GM18508 (cell line): ENCODE measurements around the gene ITPR1.

Experiments
- ATAC-seq: cut with Tn5 transposase; IDR thresholded peaks from one replicate; pipeline ENCODE4 v1.9.1; 2021; ENCODE audit warnings: moderate number of reproducible peaks; ENCODE audit not compliant: insufficient read depth, unreplicated experiment

The ITPR1 gene

DNA sequence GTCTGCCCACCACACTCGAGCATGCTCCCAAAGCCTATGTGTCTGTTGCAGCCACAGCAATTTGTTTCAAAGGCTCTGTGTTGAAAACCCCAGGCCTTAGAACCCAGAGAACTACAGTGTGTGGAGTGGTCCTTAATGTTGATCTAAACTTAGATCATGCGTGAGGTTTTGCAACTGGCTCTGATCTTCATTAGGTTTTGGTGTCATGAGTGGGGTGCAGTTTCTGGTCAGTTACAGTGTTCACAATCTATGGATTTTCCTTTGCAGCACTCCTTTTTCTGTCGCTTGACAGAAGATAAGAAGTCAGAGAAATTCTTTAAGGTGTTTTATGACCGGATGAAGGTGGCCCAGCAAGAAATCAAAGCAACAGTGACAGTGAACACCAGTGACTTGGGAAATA, 273.1 kb downstream of the ITPR1 start:
- no peak for ATAC-seq

DNA sequence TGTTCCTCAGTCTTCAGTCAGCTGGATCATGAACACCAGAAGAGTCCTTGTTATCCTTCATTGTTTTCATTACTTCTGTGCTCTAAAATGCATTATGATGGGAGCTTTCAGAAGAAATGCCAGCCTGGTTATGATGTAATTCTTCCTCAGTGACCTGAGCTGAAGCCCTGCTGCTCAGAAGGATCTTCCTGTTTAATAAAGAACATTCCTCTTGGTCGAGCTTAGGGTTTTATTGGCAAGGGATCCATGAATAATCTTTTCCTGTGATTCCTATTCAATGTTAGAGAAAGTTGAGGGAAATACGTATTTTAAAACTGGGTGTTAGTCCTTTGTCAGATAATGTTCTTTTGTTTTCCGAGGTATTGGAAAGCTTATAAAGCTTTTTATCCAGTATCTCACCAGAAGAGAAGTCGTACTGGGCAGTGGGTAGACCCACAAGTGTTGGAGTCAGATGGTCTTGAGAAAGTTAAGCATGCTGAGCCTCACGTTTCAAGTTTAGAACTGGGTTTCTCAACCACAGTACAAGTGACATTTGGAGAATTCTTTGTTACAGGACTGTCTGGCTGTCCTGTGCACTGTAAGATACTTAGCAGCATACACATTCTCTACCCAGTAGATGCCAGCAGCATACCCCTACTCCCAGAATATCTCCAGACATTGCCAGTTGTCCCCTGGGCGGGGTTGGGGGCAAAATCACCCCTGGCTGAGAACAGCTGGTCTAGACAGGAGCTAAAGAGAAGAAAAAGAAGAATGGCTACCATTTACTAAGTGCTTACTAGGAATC, 273.8 kb downstream of the ITPR1 start:
- ATAC-seq: no peak

DNA sequence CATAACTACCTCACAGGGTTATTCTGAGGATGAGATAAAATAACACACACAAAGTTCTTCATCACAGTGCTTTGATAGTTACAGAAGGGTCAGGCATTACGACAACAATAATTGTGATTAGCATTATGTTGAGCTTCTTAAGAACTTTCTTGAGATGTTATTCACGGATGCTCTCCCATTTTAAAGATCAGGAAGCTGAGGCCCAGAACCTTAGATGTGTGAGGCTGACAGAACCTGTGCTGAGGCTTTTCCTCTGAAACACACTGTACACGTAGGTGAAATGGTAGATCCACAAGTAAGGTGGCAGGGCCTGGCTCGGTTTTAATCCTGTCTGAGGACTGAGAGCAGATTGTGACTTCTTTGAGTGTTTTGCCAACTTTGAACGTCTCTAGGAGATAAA, 274.9 kb downstream of the ITPR1 start:
- no peak for ATAC-seq

DNA sequence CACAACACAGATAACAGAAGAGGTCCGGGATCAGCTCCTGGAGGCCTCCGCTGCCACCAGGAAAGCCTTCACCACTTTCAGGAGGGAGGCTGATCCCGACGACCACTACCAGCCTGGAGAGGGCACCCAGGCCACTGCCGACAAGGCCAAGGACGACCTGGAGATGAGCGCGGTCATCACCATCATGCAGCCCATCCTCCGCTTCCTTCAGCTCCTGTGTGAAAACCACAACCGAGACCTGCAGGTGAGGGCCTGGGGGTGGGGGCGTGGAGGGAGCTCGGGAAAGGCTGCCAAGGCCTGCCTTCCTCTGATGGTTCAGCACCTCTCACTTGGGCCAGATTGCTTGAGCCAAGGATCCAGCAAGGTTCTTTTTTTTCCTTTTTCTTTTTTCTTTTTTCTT, 275.4 kb downstream of the ITPR1 start:
- no peak for ATAC-seq

DNA sequence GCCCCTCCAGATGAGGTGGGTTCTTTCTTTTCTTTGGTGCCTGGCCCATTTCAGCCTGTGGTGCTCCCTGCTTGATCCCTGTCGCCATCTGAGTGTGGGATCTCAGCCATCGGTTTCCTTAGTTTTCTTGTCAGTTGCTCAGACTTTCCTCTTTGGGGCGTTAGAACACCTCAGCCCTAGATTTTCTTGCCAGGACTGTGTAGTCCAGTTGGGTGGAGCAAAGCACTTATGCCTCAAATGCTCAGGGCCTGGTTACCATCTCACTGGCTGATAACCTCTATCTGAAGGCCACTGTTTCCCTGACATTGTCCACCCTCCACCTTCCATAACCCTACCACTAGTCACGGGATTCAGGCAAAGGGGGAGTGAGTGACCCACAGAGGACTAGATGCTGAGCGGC, 277.4 kb downstream of the ITPR1 start:
- no peak for ATAC-seq

DNA sequence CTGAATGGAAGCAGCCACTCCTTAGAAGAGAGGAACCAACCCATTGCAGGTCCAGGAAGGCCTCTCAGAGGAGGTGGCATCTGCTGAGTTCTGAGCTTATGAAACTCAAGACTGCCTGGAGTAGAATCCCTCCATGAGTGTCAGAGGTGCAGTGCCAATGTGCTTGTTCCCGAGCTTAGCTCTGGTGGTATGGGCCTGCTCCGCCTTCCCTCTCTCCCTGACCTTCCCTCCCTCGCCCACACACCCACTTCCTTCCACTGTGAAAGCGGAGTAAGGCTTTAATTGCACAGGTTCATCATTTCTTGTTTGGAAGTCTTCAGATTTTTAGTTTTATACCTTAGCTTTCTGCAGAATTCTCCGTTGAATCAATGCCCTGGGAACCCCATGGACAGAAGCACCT, 278.1 kb downstream of the ITPR1 start:
- no peak for ATAC-seq

DNA sequence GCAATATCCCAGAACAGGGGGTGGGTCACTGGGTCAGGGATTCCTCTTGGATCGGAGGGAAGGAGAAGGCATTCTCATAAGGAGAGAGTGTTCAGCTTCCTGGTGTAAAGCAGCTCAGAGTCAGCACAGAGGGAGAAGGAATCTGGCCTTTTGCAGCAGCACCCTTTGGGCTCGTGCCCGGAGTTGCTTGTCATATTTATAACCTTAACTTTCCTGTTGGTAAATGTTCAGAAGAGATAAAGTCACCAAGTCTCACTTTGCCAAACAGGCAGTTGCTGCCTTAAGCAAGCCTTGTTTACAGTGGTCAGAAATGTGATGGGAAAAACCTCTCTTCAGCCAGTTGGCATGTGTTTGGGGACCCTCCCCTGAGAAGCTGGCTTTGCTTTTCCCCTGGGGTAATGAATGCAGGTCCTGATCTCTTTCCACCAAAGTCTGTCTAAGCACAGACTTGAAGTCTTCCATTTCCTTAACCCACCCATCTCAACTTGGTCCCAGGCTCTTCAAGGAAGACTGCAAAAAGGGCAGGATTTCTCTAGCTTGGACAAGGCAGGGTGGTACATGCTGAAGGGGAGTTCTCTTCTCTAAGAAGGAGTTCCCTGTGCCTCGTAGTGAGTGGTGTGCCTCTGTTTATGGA, 279.1 kb downstream of the ITPR1 start:
- no peak for ATAC-seq

DNA sequence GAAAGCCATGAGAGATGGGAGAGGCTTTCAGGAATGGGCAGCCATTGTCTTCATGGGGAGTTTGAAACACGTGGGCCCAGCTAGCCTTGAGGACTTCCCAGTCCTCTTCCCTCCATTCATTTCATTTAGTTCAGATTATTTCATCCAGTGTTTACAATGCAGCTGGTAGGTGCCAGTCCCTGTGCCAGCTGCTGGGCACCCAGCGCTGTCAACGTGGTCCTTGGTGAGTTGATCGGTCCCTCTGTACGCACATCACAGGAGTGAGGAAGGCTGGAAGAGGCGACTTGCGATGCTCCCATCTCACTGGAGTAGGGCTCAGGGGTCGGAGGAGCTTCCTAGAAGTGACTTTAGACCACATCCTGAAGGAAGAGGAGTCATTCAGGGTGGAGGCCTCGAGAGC, 279.7 kb downstream of the ITPR1 start:
- no peak for ATAC-seq

DNA sequence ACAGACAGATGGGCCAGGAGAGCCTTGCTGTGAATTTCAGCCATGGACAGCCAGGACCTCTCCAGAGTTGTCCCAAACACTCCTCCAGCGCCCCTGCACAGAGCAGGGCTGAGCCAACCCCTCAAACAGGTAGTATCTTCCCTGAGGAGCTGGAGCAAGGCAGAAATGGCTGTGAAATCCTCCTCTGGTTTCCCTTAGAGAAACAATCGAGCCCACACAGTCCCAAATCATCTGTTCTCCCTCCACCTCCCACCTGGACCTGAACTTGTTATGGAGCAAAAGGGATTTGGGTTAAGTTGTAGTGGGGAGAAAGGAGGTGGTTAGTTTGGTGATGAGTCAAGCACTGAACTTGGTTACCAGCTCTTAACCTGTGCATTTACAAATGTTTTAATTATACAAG, 280.4 kb downstream of the ITPR1 start:
- ATAC-seq: no peak

DNA sequence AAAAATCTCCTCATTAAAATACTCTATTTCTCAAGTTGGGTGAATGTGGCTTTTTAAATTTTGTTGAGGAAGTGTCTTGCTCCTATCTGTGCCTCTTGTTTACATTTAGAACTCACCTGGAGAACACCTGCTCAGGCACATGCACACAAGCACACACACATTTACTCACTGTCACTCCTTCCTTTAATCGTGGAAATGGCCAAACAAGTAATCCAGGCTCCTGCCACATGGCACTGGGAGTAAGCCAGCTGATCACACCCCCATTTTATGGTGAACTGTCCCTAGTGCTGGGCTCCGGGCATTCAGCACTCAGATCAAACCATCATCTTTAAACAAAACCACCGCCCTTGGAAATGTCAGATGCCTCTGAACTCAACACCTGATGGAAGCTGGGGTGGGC, 281.4 kb downstream of the ITPR1 start:
- ATAC-seq: no peak

DNA sequence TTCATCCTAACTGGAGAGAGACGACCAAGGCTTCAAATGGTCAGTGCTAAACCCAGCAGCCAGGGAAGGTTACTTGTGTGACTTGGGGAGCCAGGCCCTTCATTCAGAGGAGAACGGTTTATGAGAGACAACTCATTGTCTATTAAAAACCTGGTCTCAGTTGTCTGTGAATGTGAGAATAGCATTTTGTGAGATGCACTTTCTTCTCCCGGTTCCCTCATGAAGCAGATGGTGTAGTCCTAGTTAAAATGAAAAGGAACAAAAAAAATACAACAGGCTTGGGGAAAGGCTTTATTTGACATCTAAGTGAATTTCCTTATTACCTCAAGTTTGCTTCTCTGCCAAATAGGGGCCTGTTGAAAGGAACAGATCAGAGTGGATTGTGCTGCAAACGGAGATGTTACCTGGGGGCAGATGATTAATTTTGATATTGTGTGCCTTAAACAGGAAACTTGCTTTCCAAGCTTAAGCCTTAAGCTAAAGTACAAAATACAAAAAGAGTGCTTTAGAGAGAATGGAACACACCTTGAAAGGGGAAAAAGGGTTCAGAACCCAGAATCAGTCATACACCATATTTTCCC, 283.3 kb downstream of the ITPR1 start:
- peak; percentile 7 for ATAC-seq

DNA sequence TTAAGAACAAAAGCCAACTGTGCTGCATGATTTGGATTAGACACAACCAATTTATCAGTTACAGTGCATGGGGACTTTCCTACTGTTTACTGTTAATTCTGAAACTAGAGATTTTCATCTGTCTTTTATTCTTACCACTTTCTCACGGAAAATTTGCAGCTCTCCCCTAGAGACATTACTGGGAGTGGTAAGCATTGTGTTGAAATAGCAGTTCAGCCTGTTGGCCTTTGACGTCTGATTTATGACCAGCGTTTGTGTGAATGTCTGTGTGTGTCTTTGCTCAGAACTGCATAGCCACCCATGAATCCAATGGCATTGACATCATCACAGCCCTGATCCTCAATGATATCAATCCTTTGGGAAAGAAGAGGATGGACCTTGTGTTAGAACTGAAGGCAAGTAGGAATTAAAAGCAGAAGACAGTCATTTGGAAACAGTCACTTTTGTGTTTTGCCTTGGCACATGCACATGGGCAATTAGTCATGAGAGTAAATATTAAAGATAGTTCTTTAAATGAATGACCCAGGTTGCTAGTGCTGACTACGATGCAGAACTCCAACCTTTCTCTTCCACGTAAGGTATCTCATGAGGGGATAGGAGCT, 283.9 kb downstream of the ITPR1 start:
- peak; percentile 83 for ATAC-seq

DNA sequence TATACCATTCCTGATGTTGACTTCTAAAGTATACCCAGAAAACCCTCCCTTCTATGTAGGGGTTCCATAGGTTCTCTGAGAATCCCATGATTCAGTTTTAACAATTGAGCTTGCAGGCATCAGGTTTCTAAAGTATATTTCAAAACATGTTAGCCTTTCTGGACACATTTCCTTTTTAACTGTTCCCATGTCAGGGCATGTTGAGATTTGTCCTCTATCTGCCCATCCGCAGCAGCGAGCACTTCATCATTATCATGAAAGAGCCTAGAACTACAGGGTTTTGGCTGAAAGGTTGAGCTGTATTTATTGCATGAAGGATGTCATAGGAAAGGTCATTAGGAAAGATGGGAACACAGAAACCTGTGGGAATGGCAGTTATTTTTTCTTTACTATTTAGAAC, 285.0 kb downstream of the ITPR1 start:
- ATAC-seq: no peak

DNA sequence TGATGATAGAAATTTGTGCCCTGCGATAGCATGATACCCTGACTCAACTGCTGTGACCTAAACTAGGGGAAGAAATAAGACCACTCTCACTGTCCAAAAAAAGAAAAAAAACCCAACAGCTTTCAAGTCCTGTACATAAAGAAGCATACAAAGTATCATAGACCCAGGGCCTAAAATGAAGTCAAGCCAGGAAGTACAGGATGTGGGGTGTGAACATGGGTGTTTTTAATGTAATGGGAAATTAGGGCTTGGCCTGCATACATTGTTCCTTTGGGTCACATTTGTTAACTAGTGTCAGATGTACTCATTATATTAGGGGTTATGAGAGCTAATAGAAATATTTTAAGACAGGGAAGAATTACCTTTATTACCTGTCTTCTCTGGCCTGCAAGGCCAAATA, 285.6 kb downstream of the ITPR1 start:
- no peak for ATAC-seq

DNA sequence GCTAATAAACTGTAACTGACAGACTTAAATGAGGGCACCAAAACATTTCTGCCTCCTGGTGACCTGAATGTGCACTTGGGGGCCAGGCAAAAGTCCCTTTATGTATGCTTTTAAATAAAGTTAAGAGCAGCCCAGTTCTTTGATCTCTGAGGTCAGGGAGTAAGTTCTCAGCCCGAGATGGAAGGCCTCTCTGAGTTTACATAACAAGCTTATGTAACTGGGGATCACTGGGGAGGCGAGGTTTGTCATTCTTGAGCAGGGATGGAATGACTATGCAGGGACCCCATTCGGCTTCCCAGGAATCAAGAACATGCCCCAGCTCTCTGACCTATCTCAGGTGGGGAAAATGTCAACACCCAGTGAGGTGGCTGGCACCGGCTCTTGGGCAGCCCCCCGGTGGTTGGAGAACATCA, 287.4 kb downstream of the ITPR1 start:
- ATAC-seq: no peak

DNA sequence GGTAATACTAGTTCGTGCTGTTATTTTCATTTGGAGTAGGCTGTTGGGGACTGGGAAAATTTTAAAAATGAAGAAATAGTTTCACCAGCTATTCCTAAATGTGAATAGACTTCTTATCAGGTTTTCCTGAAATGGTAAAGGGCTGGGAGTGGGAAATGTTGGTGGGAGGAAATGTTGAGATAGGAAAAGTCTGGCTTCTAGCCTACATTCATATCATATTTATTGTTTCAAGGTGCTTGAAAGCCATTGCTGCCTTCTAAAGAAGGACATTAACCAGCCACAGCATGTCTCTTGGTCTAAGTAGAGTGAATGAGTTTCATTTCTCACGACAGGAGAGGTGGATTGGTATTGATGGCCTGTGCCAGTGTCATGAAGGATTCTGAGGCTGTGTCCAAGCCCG, 288.9 kb downstream of the ITPR1 start:
- ATAC-seq: no peak

DNA sequence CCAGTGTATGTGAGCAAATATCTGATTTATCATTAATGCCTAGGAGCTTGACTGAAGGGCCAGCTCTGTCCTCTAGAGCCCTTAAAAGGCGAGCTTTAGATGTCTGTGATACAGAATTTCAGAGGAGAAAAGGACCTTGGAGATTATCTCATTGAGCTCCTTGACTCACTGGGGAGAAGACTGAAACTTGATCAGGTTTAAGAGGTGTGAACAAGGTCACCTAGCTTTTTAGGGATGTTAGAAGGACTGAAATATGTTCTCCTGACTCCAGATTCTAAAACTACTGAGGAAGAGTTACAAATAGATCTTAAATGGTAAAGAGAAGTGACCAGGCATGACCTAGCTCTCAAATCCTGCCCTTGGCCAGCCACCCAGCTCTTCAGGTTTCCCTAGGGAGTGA, 292.4 kb downstream of the ITPR1 start:
- ATAC-seq: no peak

DNA sequence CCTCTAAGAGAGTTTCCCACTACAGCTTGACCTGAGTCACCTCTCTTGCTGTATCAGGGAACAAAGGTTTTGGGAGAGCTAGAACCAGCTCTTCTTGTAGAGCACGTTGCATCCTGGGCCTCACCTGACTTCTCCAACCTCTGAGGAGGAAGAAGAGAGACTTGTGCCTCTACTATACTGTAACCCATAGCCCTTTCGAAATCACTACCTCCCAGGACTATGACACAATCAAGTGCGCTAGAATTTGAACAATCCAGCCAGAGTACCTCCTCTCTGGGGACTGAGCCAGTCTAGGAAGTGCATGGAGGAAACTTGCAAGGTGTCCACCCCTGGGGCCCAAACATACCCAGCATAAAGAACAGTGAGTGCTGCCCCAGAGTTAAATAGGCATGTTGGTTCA, 293.3 kb downstream of the ITPR1 start:
- ATAC-seq: no peak

DNA sequence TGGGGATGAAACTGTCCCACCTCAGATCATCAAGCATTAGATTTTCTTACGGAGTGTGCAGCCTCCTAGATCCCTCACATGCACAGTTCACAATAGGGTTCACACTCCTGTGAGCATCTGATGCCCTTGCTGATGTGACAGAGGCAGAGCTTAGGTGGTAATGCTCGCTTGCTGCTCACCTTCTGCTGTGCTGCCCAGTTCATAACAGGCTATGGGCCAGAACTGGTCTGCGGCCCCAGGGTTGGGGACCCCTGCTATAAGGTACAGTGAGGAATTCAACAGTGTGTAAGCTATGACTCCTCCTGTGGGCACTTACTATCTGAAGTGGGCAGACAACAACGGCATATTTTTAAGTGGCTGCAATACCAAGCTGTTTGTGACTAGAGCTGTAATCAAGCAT, 298.2 kb downstream of the ITPR1 start:
- no peak for ATAC-seq

DNA sequence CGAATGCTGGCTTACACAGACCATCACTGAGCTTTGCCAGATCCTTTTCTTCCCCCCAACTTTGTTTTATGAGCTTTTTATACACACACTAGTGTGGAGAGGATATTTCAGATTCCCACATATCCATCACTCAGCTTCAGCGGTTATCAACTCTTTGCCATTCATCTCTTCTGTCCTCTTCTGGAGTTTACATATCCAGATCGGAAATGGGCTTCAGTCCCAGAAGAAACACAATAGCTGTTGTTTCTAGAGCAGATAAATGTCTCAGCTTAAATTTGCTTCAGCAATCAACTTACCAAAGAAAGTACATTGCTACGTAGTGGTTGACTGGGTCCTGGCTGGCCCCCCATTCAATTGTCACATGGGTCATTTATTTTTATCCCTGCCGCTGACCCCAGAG, 300.2 kb downstream of the ITPR1 start:
- ATAC-seq: no peak

DNA sequence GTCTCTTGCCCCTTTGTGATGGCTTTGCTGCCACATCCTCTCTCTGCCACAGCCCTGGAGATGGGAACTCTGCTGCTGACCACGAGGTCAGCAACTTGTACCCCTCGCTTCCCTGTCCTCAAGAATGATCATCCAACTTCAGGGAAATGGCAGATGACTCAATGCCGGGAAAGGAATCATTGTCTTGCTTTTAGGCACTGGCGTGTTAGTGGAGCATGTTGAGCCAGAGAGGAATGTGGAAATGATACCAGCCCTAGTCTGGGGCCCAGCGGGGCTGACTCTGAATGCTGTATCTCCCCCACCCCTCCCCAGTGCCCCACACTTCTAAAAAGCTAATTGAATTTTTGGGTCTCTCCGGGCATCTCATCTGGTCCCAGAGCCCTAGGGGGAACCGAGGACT, 301.2 kb downstream of the ITPR1 start:
- no peak for ATAC-seq
